Measurements from ENCODE around the gene C1RL. TPM values are rescaled to one million over a fixed set of nuclear protein-coding genes. Genes with fewer than 3 reads are reported as not detected.

The C1RL gene
- total RNA-seq, 1 donor from 2014 or later, result 32.4 TPM

- Mint-ChIP-seq H3K4me3 (no peak overlapping the region), H3K27me3 (no peaks in the 10 kb centered on the region), H3K9me3 (no peaks in the 10 kb centered on the region), H3K36me3 (peaks cover 53% of the 10 kb centered on the region), H3K27ac (no peak overlapping the region), H3K4me1 (ENCODE audit: unreplicated experiment) (no peaks in the 10 kb centered on the region)
- no peak for DNase-seq (ENCODE audit: extremely low spot score, unreplicated experiment)
- TF ChIP-seq, protein P1, sequence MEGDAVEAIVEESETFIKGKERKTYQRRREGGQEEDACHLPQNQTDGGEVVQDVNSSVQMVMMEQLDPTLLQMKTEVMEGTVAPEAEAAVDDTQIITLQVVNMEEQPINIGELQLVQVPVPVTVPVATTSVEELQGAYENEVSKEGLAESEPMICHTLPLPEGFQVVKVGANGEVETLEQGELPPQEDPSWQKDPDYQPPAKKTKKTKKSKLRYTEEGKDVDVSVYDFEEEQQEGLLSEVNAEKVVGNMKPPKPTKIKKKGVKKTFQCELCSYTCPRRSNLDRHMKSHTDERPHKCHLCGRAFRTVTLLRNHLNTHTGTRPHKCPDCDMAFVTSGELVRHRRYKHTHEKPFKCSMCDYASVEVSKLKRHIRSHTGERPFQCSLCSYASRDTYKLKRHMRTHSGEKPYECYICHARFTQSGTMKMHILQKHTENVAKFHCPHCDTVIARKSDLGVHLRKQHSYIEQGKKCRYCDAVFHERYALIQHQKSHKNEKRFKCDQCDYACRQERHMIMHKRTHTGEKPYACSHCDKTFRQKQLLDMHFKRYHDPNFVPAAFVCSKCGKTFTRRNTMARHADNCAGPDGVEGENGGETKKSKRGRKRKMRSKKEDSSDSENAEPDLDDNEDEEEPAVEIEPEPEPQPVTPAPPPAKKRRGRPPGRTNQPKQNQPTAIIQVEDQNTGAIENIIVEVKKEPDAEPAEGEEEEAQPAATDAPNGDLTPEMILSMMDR (conservative IDR thresholded peaks at IDR 0.05), result no peak
Observed at GRCh38 chr12:7142809-7143465, 33.9 kb upstream of the C1RL start.

DNA sequence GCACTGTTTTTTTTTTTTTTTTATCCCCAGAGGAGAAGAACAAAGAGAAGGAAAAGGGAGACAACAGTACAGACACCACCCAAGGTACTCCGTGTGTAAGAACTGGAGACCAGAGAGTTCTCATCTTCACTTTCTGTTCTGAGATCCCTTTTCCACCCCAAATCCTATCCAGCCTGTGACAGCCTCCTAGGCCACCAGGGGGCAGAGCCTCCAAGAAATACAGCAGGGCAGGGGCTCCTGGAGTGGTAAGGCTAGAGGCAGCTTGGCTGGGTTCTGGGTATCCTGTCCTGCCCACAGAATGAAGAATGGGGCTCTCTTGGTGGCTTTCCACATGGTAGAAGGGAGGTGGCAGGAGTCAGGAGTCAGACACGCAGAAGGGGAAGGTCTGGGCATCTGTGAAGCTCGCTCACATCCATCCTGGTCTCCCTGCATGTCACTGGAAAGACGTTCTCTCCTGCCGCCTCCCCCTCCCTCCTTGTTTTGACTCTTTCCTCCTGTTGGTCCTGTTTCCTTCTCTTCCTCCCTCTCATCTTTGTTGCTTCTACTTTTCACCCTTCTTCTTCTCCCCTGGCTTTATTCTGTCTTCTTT lies 33.1 kb upstream of the C1RL start:
- peaks cover 58% of the 10 kb centered on the region for H3K36me3 Mint-ChIP-seq

GRCh38 chr12:7141351-7142005 lies 32.5 kb upstream of the C1RL start:
- no peak for DNase-seq (ENCODE audit: extremely low spot score, unreplicated experiment)
- no peaks in the 10 kb centered on the region for H3K9me3 Mint-ChIP-seq
- peaks cover 60% of the 10 kb centered on the region for H3K36me3 Mint-ChIP-seq
- TF ChIP-seq, protein P1 (conservative IDR thresholded peaks at IDR 0.05), result no peak
- H3K4me1 Mint-ChIP-seq (ENCODE audit: unreplicated experiment), result no peaks in the 10 kb centered on the region
- no peaks in the 10 kb centered on the region for H3K27me3 Mint-ChIP-seq
- no peak overlapping the region for H3K4me3 Mint-ChIP-seq
- no peak overlapping the region for H3K27ac Mint-ChIP-seq

More for the DNA sequence above, 33.1 kb upstream of the C1RL start:
- Mint-ChIP-seq H3K9me3 (no peaks in the 10 kb centered on the region), H3K27me3 (no peaks in the 10 kb centered on the region), H3K4me3 (no peak overlapping the region), H3K27ac (no peak overlapping the region), H3K4me1 (ENCODE audit: unreplicated experiment) (no peaks in the 10 kb centered on the region)
- TF ChIP-seq, protein P1 (conservative IDR thresholded peaks at IDR 0.05), result peak; percentile 75
- DNase-seq (ENCODE audit: extremely low spot score, unreplicated experiment), result no peak

DNA sequence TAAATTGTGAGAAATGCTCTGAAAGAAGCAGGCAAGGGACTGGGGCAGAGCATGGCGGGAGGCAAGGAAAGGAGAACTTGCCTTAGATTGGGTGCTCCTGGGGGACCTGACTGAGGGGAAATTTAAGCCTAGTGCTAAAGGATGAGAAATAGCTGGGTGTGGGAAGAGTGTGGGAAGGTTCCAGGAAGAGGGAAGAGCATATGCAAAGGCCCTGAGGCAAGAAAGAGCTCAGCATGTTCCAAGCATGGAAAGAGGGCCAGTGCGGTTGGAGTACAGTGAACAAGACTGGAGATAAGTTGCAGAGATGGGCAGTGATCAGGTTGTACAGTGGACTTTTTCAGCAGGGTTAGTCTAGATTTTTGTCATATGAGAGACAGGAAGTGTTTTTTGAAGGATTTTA lies 30.2 kb upstream of the C1RL start:
- peaks cover 68% of the 10 kb centered on the region for H3K36me3 Mint-ChIP-seq
- no peaks in the 10 kb centered on the region for H3K4me1 Mint-ChIP-seq (ENCODE audit: unreplicated experiment)
- H3K27me3 Mint-ChIP-seq, result no peaks in the 10 kb centered on the region
- TF ChIP-seq, protein P1 (conservative IDR thresholded peaks at IDR 0.05), result no peak
- no peak overlapping the region for H3K27ac Mint-ChIP-seq
- no peak for DNase-seq (ENCODE audit: extremely low spot score, unreplicated experiment)
- no peak overlapping the region for H3K4me3 Mint-ChIP-seq
- no peaks in the 10 kb centered on the region for H3K9me3 Mint-ChIP-seq

DNA sequence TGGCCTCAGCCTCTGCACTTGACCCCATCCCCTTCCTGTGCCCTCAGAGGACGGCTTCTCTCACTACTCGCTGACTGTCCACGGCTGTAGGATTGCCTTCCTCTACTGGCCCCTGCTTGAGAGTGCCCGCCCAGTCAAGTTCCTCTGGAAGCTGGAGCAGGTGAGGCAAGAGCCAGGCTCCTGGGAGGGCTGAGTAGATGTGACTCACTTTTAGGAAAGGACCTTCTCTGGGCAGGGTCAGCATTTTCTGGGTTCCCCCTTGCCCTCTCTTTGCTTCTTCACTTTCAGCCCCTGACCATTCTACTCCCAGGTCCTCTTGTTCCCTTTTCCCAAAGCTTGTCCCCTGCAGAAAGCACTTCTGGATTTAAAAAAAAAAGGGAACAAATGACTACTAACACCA lies 28.9 kb upstream of the C1RL start:
- Mint-ChIP-seq H3K9me3 (no peaks in the 10 kb centered on the region), H3K4me1 (ENCODE audit: unreplicated experiment) (no peaks in the 10 kb centered on the region), H3K27ac (no peak overlapping the region), H3K27me3 (no peaks in the 10 kb centered on the region), H3K36me3 (peaks cover 70% of the 10 kb centered on the region), H3K4me3 (no peak overlapping the region)
- TF ChIP-seq, protein P1 (conservative IDR thresholded peaks at IDR 0.05), result no peak
- no peak for DNase-seq (ENCODE audit: extremely low spot score, unreplicated experiment)

Measured in type B pancreatic cell (in vitro differentiated cells).